ENCODE data around the gene CMTM4.

GRCh38 chr16:66596986-66597848, 99.3 kb downstream of the CMTM4 start:
- TF ChIP-seq CTCF (IDR thresholded peaks at IDR 0.05) (no peak), POLR2A (IDR thresholded peaks at IDR 0.05) (no peak)
